Mesenchymal stem cell (in vitro differentiated cells and primary cell): ENCODE measurements around the gene KCNQ4.

Source experiments
- DNase-seq: peaks from one replicate; pipeline ENCODE4 v3.0.0-alpha.2; 2013
- H2AFZ ChIP-seq: one replicate; pipeline ENCODE4 v1.6.1; 2013; ENCODE audit warnings: low read depth, mild to moderate bottlenecking, control low read depth, inconsistent platforms, low read length, moderate library complexity
- H2AK5ac ChIP-seq: 2 replicates; pipeline ENCODE4 v1.6.1; 2013; ENCODE audit warnings: low read length, moderate library complexity, mild to moderate bottlenecking, inconsistent platforms; ENCODE audit not compliant: severe bottlenecking
- H2BK120ac ChIP-seq: one replicate; pipeline ENCODE4 v1.6.1; 2013; ENCODE audit warnings: low read depth, mild to moderate bottlenecking, inconsistent platforms, low read length, moderate library complexity
- H2BK12ac ChIP-seq, 2 experiments: one replicate each; pipeline ENCODE4 v1.6.1; 2013; ENCODE audit warnings: inconsistent platforms in 2 of 2, low read length in 2 of 2, mild to moderate bottlenecking in 2 of 2, moderate library complexity in 2 of 2, control low read depth in 1 of 2
- H2BK15ac ChIP-seq: one replicate; pipeline ENCODE4 v1.6.1; 2013; ENCODE audit warnings: mild to moderate bottlenecking, low read depth, inconsistent platforms; ENCODE audit not compliant: poor library complexity, severe bottlenecking
- H2BK5ac ChIP-seq: 2 replicates; pipeline ENCODE4 v1.6.1; 2013; ENCODE audit warnings: low read depth, mild to moderate bottlenecking, low read length, control low read depth, inconsistent platforms; ENCODE audit not compliant: poor library complexity, severe bottlenecking
- H3K14ac ChIP-seq, 2 experiments: one replicate each; pipeline ENCODE4 v1.6.1; 2013; ENCODE audit warnings: inconsistent platforms in 2 of 2, low read length in 2 of 2, control low read depth in 1 of 2, mild to moderate bottlenecking in 1 of 2, moderate library complexity in 1 of 2
- H3K18ac ChIP-seq, 2 experiments: one replicate each; pipeline ENCODE4 v1.6.1; 2013; ENCODE audit warnings: inconsistent platforms in 2 of 2, low read length in 2 of 2, control low read depth in 1 of 2, low read depth in 1 of 2, mild to moderate bottlenecking in 1 of 2
- H3K23ac ChIP-seq, 2 experiments: one replicate each; pipeline ENCODE4 v1.6.1; 2013; ENCODE audit warnings: inconsistent platforms in 2 of 2, low read length in 2 of 2, mild to moderate bottlenecking in 2 of 2, moderate library complexity in 2 of 2, control low read depth in 1 of 2
- H3K27ac ChIP-seq: 2 replicates; pipeline ENCODE4 v1.5.1; 2013; ENCODE audit warnings: mild to moderate bottlenecking, moderate library complexity, low read length, control low read depth, inconsistent platforms; ENCODE audit not compliant: poor library complexity, severe bottlenecking
- H3K27me3 ChIP-seq, 2 experiments: 2 replicates each; pipeline versions ENCODE4 v1.6.1 to v1.7.0; 2013; ENCODE audit warnings: low read length in 2 of 2, mild to moderate bottlenecking in 2 of 2, moderate library complexity in 2 of 2, control low read depth in 1 of 2, inconsistent platforms in 1 of 2; ENCODE audit not compliant: control insufficient read depth in 1 of 2, insufficient read depth in 1 of 2
- H3K36me3 ChIP-seq, 2 experiments: 2 replicates each; pipeline versions ENCODE4 v1.6.1 to v1.7.0; 2013; ENCODE audit warnings: low read length in 2 of 2, control low read depth in 1 of 2, inconsistent platforms in 1 of 2, low read depth in 1 of 2, mild to moderate bottlenecking in 1 of 2; ENCODE audit not compliant: insufficient read depth in 2 of 2, control insufficient read depth in 1 of 2
- H3K4ac ChIP-seq, 2 experiments: one replicate each; pipeline ENCODE4 v1.6.1; 2013; ENCODE audit warnings: inconsistent platforms in 2 of 2, low read length in 2 of 2, mild to moderate bottlenecking in 2 of 2, moderate library complexity in 2 of 2, control low read depth in 1 of 2, low read depth in 1 of 2
- H3K4me1 ChIP-seq: 2 replicates; pipeline ENCODE4 v1.6.1; 2013; ENCODE audit warnings: low read depth, low read length, control low read depth; ENCODE audit not compliant: control insufficient read depth, insufficient read depth
- H3K4me2 ChIP-seq: 2 replicates; pipeline ENCODE4 v1.6.1; 2013; ENCODE audit warnings: low read length, mild to moderate bottlenecking, inconsistent platforms; ENCODE audit not compliant: poor library complexity, severe bottlenecking
- H3K4me3 ChIP-seq, 2 experiments: 2 replicates each; pipeline versions ENCODE4 v1.5.1 to v1.7.0; 2013; ENCODE audit warnings: low read length in 2 of 2, mild to moderate bottlenecking in 2 of 2, control low read depth in 1 of 2, low read depth in 1 of 2; ENCODE audit not compliant: insufficient read depth in 1 of 2
- H3K79me1 ChIP-seq: replicated peaks from 2 replicates; pipeline ENCODE4 v1.6.1; 2013; ENCODE audit warnings: mild to moderate bottlenecking, control low read depth, low read length, inconsistent platforms; ENCODE audit not compliant: poor library complexity, severe bottlenecking
- H3K9ac ChIP-seq: 2 replicates; pipeline ENCODE4 v1.7.0; 2013; ENCODE audit warnings: mild to moderate bottlenecking, low read length, moderate library complexity
- H3K9me3 ChIP-seq: 2 replicates; pipeline ENCODE4 v1.7.0; 2013; ENCODE audit warnings: mild to moderate bottlenecking, low read length; ENCODE audit not compliant: control insufficient read depth
- H4K8ac ChIP-seq: one replicate; pipeline ENCODE4 v1.6.1; 2013; ENCODE audit warnings: inconsistent platforms, mild to moderate bottlenecking, low read length, moderate library complexity
- H4K91ac ChIP-seq: one replicate; pipeline ENCODE4 v1.6.1; 2013; ENCODE audit warnings: mild to moderate bottlenecking, low read length, inconsistent platforms
- WGBS: methylation state at CpG from one replicate; pipeline ENCODE4 v1.1.7; 2013; ENCODE audit warnings: mixed read lengths; 5-methylcytosine and 5-hydroxymethylcytosine counted together

KCNQ4 gene

DNA sequence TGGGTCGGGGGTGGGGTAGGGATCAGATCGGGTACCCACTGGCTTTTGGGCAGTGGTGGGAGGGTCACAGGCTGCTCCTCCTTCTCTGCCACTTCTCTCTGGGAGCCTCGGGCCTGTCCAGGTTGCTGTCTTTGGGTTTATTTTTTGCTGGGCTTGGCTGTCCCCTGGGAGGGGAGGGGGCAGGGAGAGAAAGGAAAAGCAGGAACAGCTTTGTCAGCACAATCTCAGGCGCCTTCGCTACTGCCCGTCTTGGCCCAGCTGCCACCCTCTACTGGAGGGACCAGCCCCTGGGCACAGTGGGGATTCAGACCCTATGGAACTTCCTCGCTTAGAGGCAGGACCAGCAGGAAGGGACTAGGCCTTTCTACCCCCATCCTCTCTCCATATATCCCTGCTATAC is 8.4 kb downstream of the KCNQ4 start:
- H3K4me1 ChIP-seq, result peaks cover 3% of the 10 kb centered on the region
- no peak overlapping the region for H4K91ac ChIP-seq
- no peak overlapping the region for H3K4ac ChIP-seq
- H2BK5ac ChIP-seq, result no peak overlapping the region
- no peak overlapping the region for H4K8ac ChIP-seq
- H3K9ac ChIP-seq, result no peak overlapping the region
- peaks cover 20 to 77% of the 10 kb centered on the region in 2 experiments for H3K27me3 ChIP-seq
- H3K18ac ChIP-seq, result no peak overlapping the region
- WGBS, result 87% methylated on average over 6 of the region's 7 CpGs
- H3K14ac ChIP-seq, result no peak overlapping the region
- no peak overlapping the region for H3K23ac ChIP-seq
- H2BK15ac ChIP-seq, result no peak overlapping the region
- no peak overlapping the region for H2AK5ac ChIP-seq
- no peaks in the 10 kb centered on the region for H3K9me3 ChIP-seq
- DNase-seq, result no peak
- H3K4me2 ChIP-seq, result no peak overlapping the region
- H2BK120ac ChIP-seq, result no peak overlapping the region
- H3K36me3 ChIP-seq, result no peaks in the 10 kb centered on the region
- H2BK12ac ChIP-seq, result no peak overlapping the region
- H3K27ac ChIP-seq, result no peak overlapping the region
- no peaks in the 10 kb centered on the region for H3K79me1 ChIP-seq
- no peak overlapping the region for H3K4me3 ChIP-seq
- no peak overlapping the region for H2AFZ ChIP-seq

DNA sequence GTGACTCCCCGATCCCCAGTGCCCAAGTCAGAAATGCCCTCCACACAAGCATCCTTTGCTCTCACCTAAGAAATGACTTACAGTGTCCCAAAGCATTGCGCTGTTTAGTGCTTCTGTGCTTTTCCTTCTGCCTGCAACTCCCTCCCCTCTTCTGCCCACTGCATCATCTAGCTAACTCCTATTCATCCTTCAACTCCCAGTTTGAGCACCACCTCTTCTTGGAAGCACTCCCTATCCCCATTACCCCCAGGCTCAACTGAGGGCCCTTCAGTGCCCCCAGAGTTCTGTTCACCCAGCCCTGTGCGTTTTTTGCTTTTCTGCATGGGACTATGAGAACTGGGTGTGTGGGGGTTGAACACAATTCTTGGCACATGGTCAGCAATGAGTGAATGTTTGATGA is 10.0 kb downstream of the KCNQ4 start:
- Histone ChIP-seq H3K14ac (no peak overlapping the region), H4K8ac (no peak overlapping the region), H3K23ac (no peak overlapping the region), H3K4me3 (no peak overlapping the region), H2BK120ac (no peak overlapping the region), H2BK15ac (no peak overlapping the region), H2AFZ (no peak overlapping the region), H3K9me3 (no peaks in the 10 kb centered on the region), H3K4ac (no peak overlapping the region), H4K91ac (no peak overlapping the region), H2BK12ac (no peak overlapping the region), H3K36me3 (no peaks in the 10 kb centered on the region), H2BK5ac (no peak overlapping the region), H3K4me1 (peaks cover 3% of the 10 kb centered on the region), H3K27me3 (peaks cover 25 to 86% of the 10 kb centered on the region in 2 experiments), H3K9ac (no peak overlapping the region), H3K27ac (no peak overlapping the region), H3K4me2 (no peak overlapping the region), H3K79me1 (no peaks in the 10 kb centered on the region), H2AK5ac (no peak overlapping the region), H3K18ac (no peak overlapping the region)
- no peak for DNase-seq
- WGBS, result 89% methylated on average over 3 of the region's 3 CpGs

DNA sequence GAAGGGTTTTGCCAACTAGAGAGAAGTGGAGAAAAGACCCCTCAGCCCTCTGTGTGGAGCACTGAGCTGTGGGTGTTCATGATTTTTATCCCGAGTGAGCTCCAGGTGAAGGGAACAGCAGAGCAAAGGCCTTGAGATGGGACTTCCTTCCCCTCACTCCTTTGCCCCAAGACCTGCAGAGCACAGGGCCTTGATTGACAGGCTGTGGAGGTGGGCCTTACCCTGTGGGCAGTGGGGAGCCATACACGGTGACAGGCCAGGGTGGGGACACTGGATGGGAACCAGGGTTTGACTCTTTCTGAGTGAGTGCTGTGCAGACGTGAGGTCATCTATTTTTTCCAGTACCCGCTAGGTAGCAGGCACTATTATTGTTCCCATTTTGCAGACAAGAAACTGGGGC is 10.5 kb downstream of the KCNQ4 start:
- peaks cover 25 to 85% of the 10 kb centered on the region in 2 experiments for H3K27me3 ChIP-seq
- H3K9ac ChIP-seq, result no peak overlapping the region
- no peak overlapping the region for H3K23ac ChIP-seq
- DNase-seq, result no peak
- no peak overlapping the region for H3K4me3 ChIP-seq
- H3K9me3 ChIP-seq, result no peaks in the 10 kb centered on the region
- H3K79me1 ChIP-seq, result no peaks in the 10 kb centered on the region
- no peak overlapping the region for H2BK12ac ChIP-seq
- H3K36me3 ChIP-seq, result no peaks in the 10 kb centered on the region
- no peak overlapping the region for H3K27ac ChIP-seq
- no peak overlapping the region for H3K14ac ChIP-seq
- H2AK5ac ChIP-seq, result no peak overlapping the region
- WGBS, result 73% methylated on average over 4 of the region's 4 CpGs
- H2BK15ac ChIP-seq, result no peak overlapping the region
- no peak overlapping the region for H2BK5ac ChIP-seq
- H2AFZ ChIP-seq, result no peak overlapping the region
- no peak overlapping the region for H3K4me2 ChIP-seq
- H3K18ac ChIP-seq, result no peak overlapping the region
- H4K91ac ChIP-seq, result no peak overlapping the region
- no peak overlapping the region for H4K8ac ChIP-seq
- no peak overlapping the region for H3K4ac ChIP-seq
- H3K4me1 ChIP-seq, result peaks cover 5% of the 10 kb centered on the region
- no peak overlapping the region for H2BK120ac ChIP-seq

DNA sequence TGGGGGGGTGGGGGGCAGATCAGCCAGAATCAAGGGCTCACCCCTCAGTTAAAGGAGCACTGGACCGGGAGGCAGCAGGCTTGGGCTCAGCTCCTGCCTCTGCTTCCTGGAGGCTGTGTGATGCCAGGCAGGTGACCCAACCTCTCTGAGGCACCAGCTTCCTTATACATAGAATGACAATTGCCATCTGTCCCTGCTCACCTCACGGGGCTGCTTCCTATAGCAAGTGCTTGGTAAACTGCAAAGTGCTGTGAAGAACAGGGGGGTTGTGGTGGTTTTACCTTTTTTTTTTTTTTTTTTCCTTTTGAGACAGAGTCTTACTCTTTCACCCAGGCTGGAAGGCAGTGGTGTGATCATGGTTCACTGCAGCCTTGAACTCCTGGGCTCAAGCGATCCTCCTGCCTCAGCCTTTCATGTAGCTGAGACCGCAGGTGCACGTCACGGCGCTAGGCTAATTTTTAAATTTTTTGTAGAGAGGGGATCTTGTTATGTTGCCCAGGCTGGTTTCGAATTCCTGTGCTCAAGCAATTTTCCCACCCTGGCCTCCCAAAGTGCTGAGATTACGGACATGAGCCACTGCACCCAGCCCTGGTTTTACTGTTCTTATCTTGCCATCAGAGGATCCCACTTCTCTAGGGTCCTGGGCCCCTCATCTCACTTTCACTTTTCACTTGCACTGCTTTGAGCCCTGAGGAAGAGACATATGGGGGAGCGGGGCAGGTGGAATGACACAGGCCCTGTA is 11.6 kb downstream of the KCNQ4 start:
- H3K4me2 ChIP-seq, result no peak overlapping the region
- no peak overlapping the region for H3K14ac ChIP-seq
- no peak overlapping the region for H3K27ac ChIP-seq
- DNase-seq, result no peak
- H3K18ac ChIP-seq, result no peak overlapping the region
- H4K8ac ChIP-seq, result no peak overlapping the region
- no peaks in the 10 kb centered on the region for H3K36me3 ChIP-seq
- H3K4me1 ChIP-seq, result peaks cover 5% of the 10 kb centered on the region
- H2AFZ ChIP-seq, result no peak overlapping the region
- H2BK120ac ChIP-seq, result no peak overlapping the region
- H3K79me1 ChIP-seq, result no peaks in the 10 kb centered on the region
- no peak overlapping the region for H3K9ac ChIP-seq
- H2BK5ac ChIP-seq, result no peak overlapping the region
- WGBS, result 86% methylated on average over 5 of the region's 10 CpGs
- no peak overlapping the region for H4K91ac ChIP-seq
- no peak overlapping the region for H2AK5ac ChIP-seq
- H3K4ac ChIP-seq, result no peak overlapping the region
- H2BK15ac ChIP-seq, result no peak overlapping the region
- no peak overlapping the region for H3K23ac ChIP-seq
- H3K9me3 ChIP-seq, result no peaks in the 10 kb centered on the region
- no peak overlapping the region for H3K4me3 ChIP-seq
- H3K27me3 ChIP-seq, result peaks cover 25 to 78% of the 10 kb centered on the region in 2 experiments
- H2BK12ac ChIP-seq, result no peak overlapping the region
